Loucy (cell line): ENCODE measurements around the gene TBX20.
"Not testable (repeated sequence)": the region's sequence is repeated elsewhere in the genome, so short reads cannot be mapped to it uniquely, and the experiment has no call there.

ENCODE experiments used
- CTCF ChIP-seq: fragments of 200-600 bp; sonication (generic); conservative IDR thresholded peaks from 2 replicates; pipeline ENCODE4 v1.5.1; 2014; ENCODE audit warnings: mild to moderate bottlenecking, antibody characterized with exemption, low read length
- EZH2phosphoT487 ChIP-seq: fragments of 200-600 bp; IDR thresholded peaks from 2 replicates; pipeline ENCODE4 v1.6.1; 2018; ENCODE audit warnings: antibody characterized with exemption, mild to moderate bottlenecking, moderate library complexity, borderline replicate concordance

- TF ChIP-seq CTCF, EZH2phosphoT487: not testable (repeated sequence)
These were observed 26.5 kb downstream of the TBX20 start for GRCh38 chr7:35227438-35227837.
